ENCODE results near the gene UPB1.

The UPB1 gene

GRCh38 chr22:24503843-24504338 is 8.8 kb downstream of the UPB1 start:
- H3K4me3 Mint-ChIP-seq, result no peak overlapping the region
- peaks cover 0 to 6% of the 10 kb centered on the region in 2 donors for H3K27me3 Mint-ChIP-seq
- H3K9me3 Mint-ChIP-seq, result no peaks in the 10 kb centered on the region
- ATAC-seq (replicated peaks) (no peak), DNase-seq (no peak)
- H3K4me1 Mint-ChIP-seq, result peaks cover 32 to 38% of the 10 kb centered on the region in 2 donors
- peaks cover 0 to 2% of the 10 kb centered on the region in 2 donors for H3K36me3 Mint-ChIP-seq
- peak overlapping the region; percentile 10 for H3K27ac Mint-ChIP-seq

DNA sequence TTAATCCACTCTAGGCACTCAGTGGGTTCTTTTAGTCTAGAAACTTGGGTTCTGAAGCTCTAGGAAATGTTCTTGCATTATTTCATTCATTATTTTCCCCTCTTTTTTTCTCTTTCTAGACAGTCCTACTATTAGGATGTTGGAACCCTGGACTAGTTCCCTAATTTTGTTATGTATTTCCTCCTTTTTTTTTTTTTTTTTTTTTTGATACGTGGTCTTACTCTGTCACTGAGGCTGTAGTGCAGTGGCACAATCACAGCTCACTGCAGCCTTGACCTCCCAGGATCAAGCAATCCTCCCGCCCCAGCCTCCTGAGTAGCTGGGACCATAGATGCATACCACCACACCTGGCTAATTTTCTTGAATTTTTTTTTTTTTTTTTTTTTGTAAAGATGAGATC is 9.4 kb downstream of the UPB1 start:
- H3K27ac Mint-ChIP-seq, result no peak overlapping the region
- no peak overlapping the region for H3K4me3 Mint-ChIP-seq
- no peak for ATAC-seq (replicated peaks)

GRCh38 chr22:24504956-24505736 is 10.0 kb downstream of the UPB1 start:
- H3K4me3 Mint-ChIP-seq, result no peak overlapping the region
- no peak for ATAC-seq (replicated peaks)
- peaks cover 0 to 2% of the 10 kb centered on the region in 2 donors for H3K36me3 Mint-ChIP-seq
- DNase-seq, result no peak
- peaks cover 32 to 46% of the 10 kb centered on the region in 2 donors for H3K4me1 Mint-ChIP-seq
- peaks cover 0 to 5% of the 10 kb centered on the region in 2 donors for H3K27me3 Mint-ChIP-seq
- H3K9me3 Mint-ChIP-seq, result no peaks in the 10 kb centered on the region
- no peak overlapping the region for H3K27ac Mint-ChIP-seq

More for the DNA sequence above, 9.4 kb downstream of the UPB1 start:
- H3K27me3 Mint-ChIP-seq, result peaks cover 0 to 6% of the 10 kb centered on the region in 2 donors
- peaks cover 0 to 2% of the 10 kb centered on the region in 2 donors for H3K36me3 Mint-ChIP-seq
- DNase-seq, result no peak
- no peaks in the 10 kb centered on the region for H3K9me3 Mint-ChIP-seq
- peaks cover 32 to 40% of the 10 kb centered on the region in 2 donors for H3K4me1 Mint-ChIP-seq

DNA sequence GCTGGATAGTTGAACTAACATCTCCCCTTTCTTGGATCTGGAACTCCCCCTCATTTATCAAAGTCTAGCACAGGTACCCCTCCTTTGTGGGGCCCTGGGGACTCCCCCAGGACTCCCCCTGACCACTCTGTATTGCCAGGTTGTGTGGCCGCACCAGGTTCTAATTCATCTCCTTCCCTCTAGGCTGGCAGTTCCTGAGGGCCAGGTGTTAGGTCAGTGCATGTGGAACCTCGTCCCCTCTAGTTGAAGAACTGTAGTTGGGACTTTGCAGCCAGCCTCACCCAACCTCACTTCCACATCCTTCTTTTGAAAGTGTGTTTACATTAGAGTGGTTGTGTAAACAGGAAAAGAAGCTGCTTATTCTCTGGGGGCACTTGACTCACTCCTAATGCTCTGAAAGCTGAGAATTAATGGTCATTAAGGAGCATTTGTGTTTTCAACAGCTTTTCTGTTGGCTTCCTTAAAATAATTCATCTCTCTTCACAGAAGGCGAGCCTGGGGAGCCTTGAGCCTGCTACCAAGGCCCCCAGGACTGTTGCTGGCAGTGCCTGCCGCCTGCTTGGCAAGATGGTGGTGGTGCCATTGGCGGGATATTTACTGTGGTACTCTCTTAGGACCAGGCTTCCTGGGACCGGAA is 11.8 kb downstream of the UPB1 start:
- no peaks in the 10 kb centered on the region for H3K9me3 Mint-ChIP-seq
- no peaks in the 10 kb centered on the region for H3K36me3 Mint-ChIP-seq
- DNase-seq (no peak), ATAC-seq (replicated peaks) (peak in 1 of 2 donors; percentile 14)
- no peak overlapping the region for H3K27ac Mint-ChIP-seq
- peaks cover 44 to 62% of the 10 kb centered on the region in 2 donors for H3K4me1 Mint-ChIP-seq
- H3K27me3 Mint-ChIP-seq, result no peaks in the 10 kb centered on the region
- H3K4me3 Mint-ChIP-seq, result no peak overlapping the region

GRCh38 chr22:24507716-24508115 is 12.6 kb downstream of the UPB1 start:
- no peak for ATAC-seq (replicated peaks)
- H3K4me1 Mint-ChIP-seq, result peaks cover 42 to 63% of the 10 kb centered on the region in 2 donors
- H3K4me3 Mint-ChIP-seq, result no peak overlapping the region
- no peaks in the 10 kb centered on the region for H3K36me3 Mint-ChIP-seq
- no peaks in the 10 kb centered on the region for H3K27me3 Mint-ChIP-seq
- DNase-seq, result no peak
- no peaks in the 10 kb centered on the region for H3K9me3 Mint-ChIP-seq
- no peak overlapping the region for H3K27ac Mint-ChIP-seq

DNA sequence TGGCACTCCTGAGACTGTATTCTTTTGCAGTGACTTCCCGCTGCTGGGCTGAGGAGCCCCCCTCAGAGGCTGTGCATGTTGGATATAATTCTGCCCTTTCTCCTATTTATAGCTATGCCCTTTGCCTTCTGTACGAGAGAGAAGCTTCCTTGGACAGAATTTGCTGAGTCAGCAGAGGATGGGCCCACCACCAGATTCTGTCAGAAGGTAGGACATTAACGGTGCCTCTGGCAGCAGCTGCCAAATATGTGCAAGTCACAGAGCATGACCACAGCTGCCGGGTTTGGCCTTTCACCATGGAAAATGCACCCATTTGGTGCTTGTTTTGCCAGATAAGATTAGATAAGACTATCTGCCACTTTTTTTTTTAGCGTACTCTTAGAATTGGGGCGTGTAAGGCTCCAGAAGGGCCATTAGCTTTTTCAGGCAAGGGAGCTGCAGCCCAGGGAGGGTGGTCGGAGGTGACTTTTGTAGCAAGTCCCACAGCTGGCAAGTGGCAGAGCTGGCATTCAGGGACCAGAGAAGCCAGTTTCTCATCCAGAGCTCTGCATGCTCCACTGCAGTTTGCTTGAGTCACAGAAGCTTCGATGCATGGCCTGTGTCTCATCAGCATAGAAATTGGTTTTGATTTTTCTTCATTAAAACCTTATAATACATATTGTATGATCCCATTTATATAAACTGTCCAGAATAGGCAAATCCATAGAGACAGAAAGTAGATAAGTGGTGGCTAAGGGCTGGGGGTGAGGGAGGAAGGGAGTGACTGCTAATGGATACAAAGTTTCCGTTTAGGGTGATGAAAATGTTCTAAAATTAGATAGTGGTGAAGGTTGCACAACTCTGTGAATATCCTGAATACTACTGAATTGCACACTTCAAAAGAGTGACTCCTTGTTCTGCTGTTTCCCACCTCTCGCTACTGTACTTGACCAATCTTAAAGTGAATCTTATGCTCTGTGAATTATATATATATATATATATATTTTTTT is 15.8 kb downstream of the UPB1 start:
- DNase-seq (no peak), ATAC-seq (replicated peaks) (peak; percentile 52 to 64)
- H3K36me3 Mint-ChIP-seq, result no peaks in the 10 kb centered on the region
- H3K4me3 Mint-ChIP-seq, result peak overlapping the region; percentile 44 to 48
- H3K27me3 Mint-ChIP-seq, result no peaks in the 10 kb centered on the region
- peaks cover 48 to 78% of the 10 kb centered on the region in 2 donors for H3K4me1 Mint-ChIP-seq
- peak overlapping the region; percentile 80 for H3K27ac Mint-ChIP-seq
- no peaks in the 10 kb centered on the region for H3K9me3 Mint-ChIP-seq

- Mint-ChIP-seq H3K4me3 (peak overlapping the region; percentile 29 to 49), H3K4me1 (peaks cover 41 to 74% of the 10 kb centered on the region in 2 donors), H3K27ac (peak overlapping the region; percentile 59), H3K27me3 (no peaks in the 10 kb centered on the region), H3K9me3 (no peaks in the 10 kb centered on the region), H3K36me3 (no peaks in the 10 kb centered on the region)
- no peak for DNase-seq
- peak; percentile 61 to 63 for ATAC-seq (replicated peaks)
These were observed 16.9 kb downstream of the UPB1 start for GRCh38 chr22:24512043-24512442.

DNA sequence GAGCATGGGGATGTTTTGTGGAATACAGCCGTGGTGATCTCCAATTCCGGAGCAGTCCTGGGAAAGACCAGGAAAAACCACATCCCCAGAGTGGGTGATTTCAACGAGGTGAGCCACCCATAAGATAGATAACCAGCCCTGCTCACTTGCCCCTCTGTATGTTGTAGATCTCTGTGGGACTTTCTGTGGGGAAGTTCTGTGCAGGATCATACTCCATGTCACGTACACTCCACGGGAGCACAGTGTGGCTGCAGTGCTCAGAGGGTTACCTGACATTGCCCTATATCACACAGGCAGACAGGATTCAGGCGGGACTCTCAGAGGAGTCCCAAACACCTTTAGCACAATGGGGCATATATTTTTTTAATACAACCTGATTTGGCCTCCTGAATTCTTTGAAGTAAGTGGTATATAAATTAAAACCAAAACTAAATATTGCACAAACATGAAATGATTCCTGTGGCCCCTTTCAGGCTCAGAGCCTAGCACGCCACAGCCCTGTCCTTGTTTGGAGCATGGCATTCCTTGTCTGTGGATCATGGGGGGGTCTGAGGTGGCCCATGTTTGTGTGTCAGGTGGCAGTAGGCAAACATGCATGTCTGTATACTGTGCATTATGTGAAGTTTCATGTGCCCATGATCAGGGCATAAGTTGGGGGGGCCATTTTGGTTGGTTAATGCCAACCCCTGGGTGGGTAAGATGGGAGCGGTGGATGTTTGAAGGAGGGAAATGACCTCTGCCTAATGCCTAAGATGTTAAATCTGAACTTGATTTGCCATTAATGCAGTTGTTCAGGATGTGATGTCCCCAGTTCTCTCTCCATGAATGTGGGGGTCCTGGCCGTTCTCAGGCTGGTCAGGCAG is 18.5 kb downstream of the UPB1 start:
- no peaks in the 10 kb centered on the region for H3K27me3 Mint-ChIP-seq

DNA sequence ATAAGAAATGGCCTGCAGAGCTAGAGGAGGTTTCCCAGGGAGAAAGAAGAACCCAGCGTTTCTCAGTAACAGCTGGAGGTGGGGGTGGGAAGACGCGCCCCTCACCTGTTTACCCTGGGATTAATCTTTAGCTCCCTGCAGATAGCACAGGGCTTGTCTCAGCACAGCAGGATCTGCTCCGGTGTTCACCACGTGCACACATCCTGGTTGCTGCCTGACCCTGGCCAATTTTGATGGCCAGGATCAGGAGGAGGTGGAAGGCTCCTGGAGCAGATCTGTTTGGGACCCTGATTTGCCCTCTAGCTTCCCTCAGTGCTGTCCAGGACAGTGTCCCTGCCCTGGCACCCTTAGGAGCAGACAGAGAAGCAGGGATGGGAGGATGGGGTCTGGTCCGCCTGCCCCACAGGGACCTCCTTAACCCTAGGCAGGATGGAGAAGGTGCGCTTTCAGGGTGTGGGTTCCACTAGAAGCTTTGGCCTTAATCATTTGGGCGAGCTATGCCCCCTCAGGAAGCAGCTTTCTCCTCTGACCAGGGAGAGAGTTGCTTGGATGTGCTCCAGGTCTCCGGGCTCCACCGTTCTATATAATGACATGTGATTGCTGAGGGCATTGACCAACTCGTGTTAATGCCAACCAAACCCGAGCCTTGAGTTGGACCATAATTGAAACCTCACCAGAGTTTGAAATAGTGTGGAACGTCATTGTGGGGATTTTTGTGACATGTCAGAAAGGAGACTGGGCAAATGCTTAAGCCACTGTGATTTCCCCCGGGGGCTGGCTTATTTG is 19.3 kb downstream of the UPB1 start:
- Mint-ChIP-seq H3K36me3 (no peaks in the 10 kb centered on the region), H3K4me3 (no peak overlapping the region), H3K27me3 (no peaks in the 10 kb centered on the region), H3K4me1 (peaks cover 45 to 79% of the 10 kb centered on the region in 2 donors), H3K27ac (peak overlapping the region; percentile 51), H3K9me3 (no peaks in the 10 kb centered on the region)
- DNase-seq (peak; percentile 62), ATAC-seq (replicated peaks) (peak; percentile 72 to 76)

More for the DNA sequence above, 18.5 kb downstream of the UPB1 start:
- Mint-ChIP-seq H3K27ac (peak overlapping the region; percentile 59), H3K9me3 (no peaks in the 10 kb centered on the region), H3K36me3 (no peaks in the 10 kb centered on the region), H3K4me1 (peaks cover 37 to 71% of the 10 kb centered on the region in 2 donors), H3K4me3 (no peak overlapping the region)
- no peak for ATAC-seq (replicated peaks)
- no peak for DNase-seq

- DNase-seq (no peak), ATAC-seq (replicated peaks) (no peak)
- Mint-ChIP-seq H3K27ac (peak overlapping the region; percentile 51), H3K4me3 (no peak overlapping the region), H3K27me3 (no peaks in the 10 kb centered on the region), H3K4me1 (peaks cover 46 to 78% of the 10 kb centered on the region in 2 donors), H3K9me3 (no peaks in the 10 kb centered on the region), H3K36me3 (no peaks in the 10 kb centered on the region)
These were observed 19.9 kb downstream of the UPB1 start for GRCh38 chr22:24515027-24515338.

GRCh38 chr22:24516301-24516737 is 21.2 kb downstream of the UPB1 start:
- no peak for ATAC-seq (replicated peaks)
- Mint-ChIP-seq H3K9me3 (no peaks in the 10 kb centered on the region), H3K4me3 (no peak overlapping the region)

DNA sequence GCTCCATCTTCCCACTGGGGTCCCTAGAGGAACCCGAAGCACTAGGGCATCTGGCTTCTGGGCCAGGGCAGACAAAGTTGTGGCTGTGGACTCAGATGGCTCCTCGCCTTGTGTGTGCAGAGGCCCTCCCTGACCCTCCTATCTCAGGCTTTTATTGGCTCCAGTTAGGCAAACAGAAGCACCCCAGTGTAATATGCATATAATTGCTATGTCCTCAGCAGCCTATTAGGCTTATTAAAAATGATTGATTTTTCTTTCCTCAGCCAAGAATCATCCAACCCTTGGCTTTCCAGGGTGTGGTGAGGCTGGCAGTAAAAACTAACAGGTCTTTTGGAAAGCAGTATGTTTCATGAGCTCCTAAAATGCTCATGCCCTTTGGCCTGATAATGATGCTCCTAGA is 22.3 kb downstream of the UPB1 start:
- Mint-ChIP-seq H3K9me3 (no peaks in the 10 kb centered on the region), H3K27me3 (no peaks in the 10 kb centered on the region), H3K36me3 (no peaks in the 10 kb centered on the region), H3K4me3 (no peak overlapping the region), H3K27ac (no peak overlapping the region), H3K4me1 (peaks cover 36 to 66% of the 10 kb centered on the region in 2 donors)
- DNase-seq, result no peak
- ATAC-seq (replicated peaks), result no peak

More at GRCh38 chr22:24516301-24516737, 21.2 kb downstream of the UPB1 start:
- Mint-ChIP-seq H3K4me1 (peaks cover 36 to 66% of the 10 kb centered on the region in 2 donors), H3K36me3 (no peaks in the 10 kb centered on the region), H3K27ac (no peak overlapping the region), H3K27me3 (no peaks in the 10 kb centered on the region)
- no peak for DNase-seq

- H3K4me1 Mint-ChIP-seq, result peaks cover 31 to 59% of the 10 kb centered on the region in 2 donors
These were observed 23.1 kb downstream of the UPB1 start for GRCh38 chr22:24518228-24518627.

More at GRCh38 chr22:24518228-24518627, 23.1 kb downstream of the UPB1 start:
- no peak for ATAC-seq (replicated peaks)
- no peak for DNase-seq
- H3K4me3 Mint-ChIP-seq, result no peak overlapping the region
- no peaks in the 10 kb centered on the region for H3K27me3 Mint-ChIP-seq
- no peaks in the 10 kb centered on the region for H3K36me3 Mint-ChIP-seq
- H3K27ac Mint-ChIP-seq, result no peak overlapping the region
- no peaks in the 10 kb centered on the region for H3K9me3 Mint-ChIP-seq
